OCI-LY3 (cell line): Measurements from ENCODE around the gene RAD9B.
"Not testable (repeated sequence)": the region's sequence is repeated elsewhere in the genome, so short reads cannot be mapped to it uniquely, and the experiment has no call there.

Source experiments
- H2AFZ ChIP-seq: fragments of 200-600, 300-600 bp; shearing (Covaris generic); 2 replicates; pipeline ENCODE4 v1.6.0; 2014; ENCODE audit warnings: antibody characterized with exemption, low read depth, low read length
- H3K27ac ChIP-seq: fragments of 200-600, 300-600 bp; sonication (generic); 2 replicates; pipeline ENCODE4 v1.5.1; 2014; ENCODE audit warnings: mild to moderate bottlenecking, low read length, moderate library complexity, mixed read lengths
- H3K27me3 ChIP-seq: fragments of 200-600, 300-600 bp; sonication (generic); 2 replicates; pipeline ENCODE4 v1.6.1; 2014; ENCODE audit warnings: low read depth, low read length, mixed read lengths
- H3K36me3 ChIP-seq: fragments of 200-600, 300-600 bp; sonication (generic); replicated peaks from 2 replicates; pipeline ENCODE3; 2014; ENCODE audit warnings: low read depth, low read length, mixed read lengths
- H3K4me1 ChIP-seq: fragments of 300-600, 200-600 bp; sonication (generic); 2 replicates; pipeline ENCODE4 v1.6.1; 2014; ENCODE audit warnings: low read length, mixed read lengths
- H3K4me2 ChIP-seq: fragments of 200-600, 300-600 bp; sonication (generic); 2 replicates; pipeline ENCODE4 v1.6.1; 2014; ENCODE audit warnings: low read length, mixed read lengths
- H3K4me3 ChIP-seq: fragments of 300-600, 200-600 bp; sonication (generic); 2 replicates; pipeline ENCODE4 v1.5.1; 2014; ENCODE audit warnings: antibody characterized with exemption, mild to moderate bottlenecking, low read length, moderate library complexity
- H3K79me2 ChIP-seq: fragments of 300-600, 200-600 bp; shearing (Covaris generic); 2 replicates; pipeline ENCODE4 v1.6.1; 2014; ENCODE audit warnings: mild to moderate bottlenecking, low read length, mixed read lengths
- H3K9ac ChIP-seq: fragments of 300-600, 200-600 bp; shearing (Covaris generic); 2 replicates; pipeline ENCODE4 v1.6.0; 2014; ENCODE audit warnings: mild to moderate bottlenecking, low read length, moderate library complexity
- H3K9me3 ChIP-seq: fragments of 200-600, 300-600 bp; shearing (Covaris generic); 2 replicates; pipeline ENCODE4 v1.6.1; 2014; ENCODE audit warnings: low read length, mixed read lengths; ENCODE audit not compliant: insufficient read depth
- H4K20me1 ChIP-seq: fragments of 200-600, 300-600 bp; sonication (generic); 2 replicates; pipeline ENCODE4 v1.6.1; 2016; ENCODE audit warnings: low read length, mixed read lengths; ENCODE audit not compliant: insufficient read depth
- CTCF ChIP-seq: fragments of 200-600, 300-600 bp; sonication (generic); IDR thresholded peaks from 2 replicates; pipeline ENCODE4 v1.5.1; 2014; ENCODE audit warnings: antibody characterized with exemption, low read length, low read depth
- EZH2phosphoT487 ChIP-seq: fragments of 200-600 bp; shearing (Covaris generic); IDR thresholded peaks from 2 replicates; pipeline ENCODE4 v1.6.1; 2018; ENCODE audit warnings: antibody characterized with exemption, mixed run types, low read depth

RAD9B gene

GRCh38 chr12:110465024-110465423, 37.1 kb upstream of the RAD9B start:
- Histone ChIP-seq H3K4me3 (no peak overlapping the region), H3K27ac (no peak overlapping the region), H3K79me2 (peaks cover 37% of the 10 kb centered on the region), H3K36me3 (peaks cover 11% of the 10 kb centered on the region), H3K9ac (no peak overlapping the region), H4K20me1 (no peaks in the 10 kb centered on the region), H3K4me2 (no peak overlapping the region), H3K27me3 (no peaks in the 10 kb centered on the region), H3K4me1 (peaks cover 15% of the 10 kb centered on the region), H2AFZ (no peak overlapping the region), H3K9me3 (no peaks in the 10 kb centered on the region)
- TF ChIP-seq EZH2phosphoT487: no peak
- no peak for TF ChIP-seq CTCF

- not testable (repeated sequence) for H3K4me3 ChIP-seq, H3K27ac ChIP-seq, H3K27me3 ChIP-seq, H3K4me2 ChIP-seq, H3K9me3 ChIP-seq, H4K20me1 ChIP-seq, H2AFZ ChIP-seq, H3K9ac ChIP-seq
- peaks cover 45% of the 10 kb centered on the region for H3K79me2 ChIP-seq
- peaks cover 23% of the 10 kb centered on the region for H3K4me1 ChIP-seq
- peaks cover 15% of the 10 kb centered on the region for H3K36me3 ChIP-seq
These were observed 36.4 kb upstream of the RAD9B start for GRCh38 chr12:110465765-110466164.

- H3K27ac ChIP-seq: no peak overlapping the region
- H3K36me3 ChIP-seq: peaks cover 15% of the 10 kb centered on the region
- peaks cover 32% of the 10 kb centered on the region for H3K4me1 ChIP-seq
- no peaks in the 10 kb centered on the region for H3K9me3 ChIP-seq
- peaks cover 46% of the 10 kb centered on the region for H3K79me2 ChIP-seq
- TF ChIP-seq EZH2phosphoT487 (no peak), CTCF (no peak)
- H3K27me3 ChIP-seq: no peaks in the 10 kb centered on the region
- H3K4me3 ChIP-seq: peak overlapping the region; percentile 83
- H3K9ac ChIP-seq: peak overlapping the region; percentile 77; the same call in 1 of the 2 replicates
- no peak overlapping the region for H2AFZ ChIP-seq
- no peaks in the 10 kb centered on the region for H4K20me1 ChIP-seq
- H3K4me2 ChIP-seq: peak overlapping the region; percentile 92
These were observed 35.3 kb upstream of the RAD9B start for GRCh38 chr12:110466791-110467190.

GRCh38 chr12:110467847-110468213, 34.3 kb upstream of the RAD9B start:
- Histone ChIP-seq H3K4me3 (peak overlapping the region; percentile 83), H3K4me2 (peak overlapping the region; percentile 92), H3K4me1 (peaks cover 32% of the 10 kb centered on the region), H2AFZ (peak overlapping the region; percentile 37; the same call in 1 of the 2 replicates), H3K9ac (peak overlapping the region; percentile 77), H3K79me2 (peaks cover 49% of the 10 kb centered on the region), H3K9me3 (no peaks in the 10 kb centered on the region), H3K36me3 (peaks cover 18% of the 10 kb centered on the region), H3K27me3 (no peaks in the 10 kb centered on the region), H4K20me1 (no peaks in the 10 kb centered on the region), H3K27ac (no peak overlapping the region)
- no peak for TF ChIP-seq CTCF
- TF ChIP-seq EZH2phosphoT487: no peak
